Spinal cord (tissue), 10 donors: Measurements from ENCODE around the gene UBTF. TPM values are rescaled to one million over a fixed set of nuclear protein-coding genes. Genes with fewer than 3 reads are reported as not detected.

Experiments
- DNase-seq, 6 donors: peaks; one replicate each; pipeline versions ENCODE4 v3.0.0 to v3.0.0-alpha.2; 2013 to 2015; ENCODE audit warnings: low spot score in 6 of 6, low read depth in 4 of 6
- H3K27ac ChIP-seq: one replicate; pipeline ENCODE4 v1.5.1; 2013; ENCODE audit warnings: low read depth, low read length, control low read depth
- H3K27me3 ChIP-seq: one replicate; pipeline ENCODE4 v1.6.1; 2013; ENCODE audit warnings: low read length; ENCODE audit not compliant: control insufficient read depth, insufficient read depth
- H3K36me3 ChIP-seq: one replicate; pipeline ENCODE4 v1.6.1; 2013; ENCODE audit warnings: low read length; ENCODE audit not compliant: control insufficient read depth, insufficient read depth
- H3K4me1 ChIP-seq: one replicate; pipeline ENCODE4 v1.6.1; 2013; ENCODE audit warnings: low read length; ENCODE audit not compliant: control insufficient read depth, insufficient read depth
- H3K4me3 ChIP-seq: one replicate; pipeline ENCODE4 v1.5.1; 2013; ENCODE audit warnings: low read depth, low read length, control low read depth
- H3K9me3 ChIP-seq: one replicate; pipeline ENCODE4 v1.6.1; 2013; ENCODE audit warnings: low read length; ENCODE audit not compliant: control insufficient read depth, insufficient read depth
- WGBS: methylation state at CpG from one replicate; pipeline ENCODE4 v1.1.5; 2013; ENCODE audit warnings: missing lambda C conversion rate; ENCODE audit not compliant: insufficient coverage; 5-methylcytosine and 5-hydroxymethylcytosine counted together
- polyA plus RNA-seq, 2 donors: library from polyadenylated mRNA; unstranded; fragments of 120-200 nt; gene quantifications; one replicate each; pipeline ENCODE4 v1.2.1, GENCODE V29; 2013; ENCODE audit not compliant: insufficient read length in 2 of 2
- small RNA-seq: library from RNA; depleted of rRNA; stranded (forward); fragments of <200 nt; gene quantifications from one replicate; pipeline ENCODE3, GENCODE V24; 2014; ENCODE audit warnings: low replicate concordance
- total RNA-seq, 2 donors: library from RNA; depleted of rRNA in 1 of 2; stranded (reverse); fragments of 120-200 nt in 1 of 2; fragments of >200 nt in 1 of 2; gene quantifications; one replicate each; pipeline versions ENCODE4 v1.2.3 to v1.2.4, GENCODE V29; 2013 to 2014
- donor health status: healthy.

The UBTF gene
- total and polyA plus RNA-seq, 4 donors: 48.6 to 127 (median 112) TPM

- 88% methylated on average over 2 of the region's 2 CpGs for WGBS
- peaks cover 4% of the 10 kb centered on the region for H3K36me3 ChIP-seq
- no peak overlapping the region for H3K4me3 ChIP-seq
- H3K4me1 ChIP-seq: no peaks in the 10 kb centered on the region
- DNase-seq: no peak
- no peaks in the 10 kb centered on the region for H3K9me3 ChIP-seq
- no peak overlapping the region for H3K27ac ChIP-seq
- H3K27me3 ChIP-seq: no peaks in the 10 kb centered on the region
These were observed 64.0 kb downstream of the UBTF start for GRCh38 chr17:44155488-44155887.

Small RNAs within 50 kb of the gene (small RNA-seq; reads per million reads assigned to genes)
- gene MIR6782: not detected

Other genes starting within 250 kb of the UBTF start
- gene NAGS, start 215.1 kb downstream of the UBTF start, total RNA-seq: 1 to 10 TPM; 1.6 to 3.5 TPM
- gene NAGS, start 215.1 kb downstream of the UBTF start, polyA plus RNA-seq: 1 to 10 TPM; 1.4 to 2.0 TPM
- 10 to 100 TPM; 26.4 to 47.4 TPM for gene TMEM101, start 204.7 kb downstream of the UBTF start, total RNA-seq
- gene TMEM101, start 204.7 kb downstream of the UBTF start, polyA plus RNA-seq: 10 to 100 TPM; 21.1 to 29.7 TPM
- gene LSM12, start 153.0 kb downstream of the UBTF start, total RNA-seq: 10 to 100 TPM; 22.2 to 24.4 TPM
- 10 to 100 TPM; 41.8 to 48.0 TPM for gene LSM12, start 153.0 kb downstream of the UBTF start, polyA plus RNA-seq
- gene G6PC3, start 148.9 kb downstream of the UBTF start, total RNA-seq: 10 to 100 TPM; 31.0 to 56.9 TPM
- gene G6PC3, start 148.9 kb downstream of the UBTF start, polyA plus RNA-seq: 100 to 1,000 TPM; 125 to 128 TPM
- gene HDAC5, start 96.0 kb downstream of the UBTF start, total RNA-seq: 10 to 100 TPM; 32.1 to 43.7 TPM
- 10 to 100 TPM; 64.2 to 68.8 TPM for gene HDAC5, start 96.0 kb downstream of the UBTF start, polyA plus RNA-seq
- 1 to 10 TPM in 1 of 2 donors, under 1 TPM in 1; 0.79 to 2.3 TPM for gene HROB, start 77.7 kb downstream of the UBTF start, total RNA-seq
- 1 to 10 TPM; 3.1 to 4.8 TPM for gene HROB, start 77.7 kb downstream of the UBTF start, polyA plus RNA-seq
- under 1 TPM in 1 of 2 donors, not detected in 1; 0.11 TPM for gene ASB16, start 49.0 kb downstream of the UBTF start, total RNA-seq
- gene ASB16, start 49.0 kb downstream of the UBTF start, polyA plus RNA-seq: 1 to 10 TPM; 1.4 to 3.1 TPM
- gene TMUB2, start 32.7 kb downstream of the UBTF start, total RNA-seq: 10 to 100 TPM; 27.2 to 39.8 TPM
- gene TMUB2, start 32.7 kb downstream of the UBTF start, polyA plus RNA-seq: 10 to 100 TPM; 40.8 to 54.8 TPM
- 10 to 100 TPM; 41.9 to 47.4 TPM for gene ATXN7L3, start 19.8 kb downstream of the UBTF start, total RNA-seq
- 100 to 1,000 TPM; 109 to 118 TPM for gene ATXN7L3, start 19.8 kb downstream of the UBTF start, polyA plus RNA-seq
- gene SLC4A1, start 48.5 kb upstream of the UBTF start, total RNA-seq: 10 to 100 TPM; 13.7 to 34.6 TPM
- gene SLC4A1, start 48.5 kb upstream of the UBTF start, polyA plus RNA-seq: 1 to 10 TPM; 3.9 to 4.1 TPM
- gene RUNDC3A, start 88.9 kb upstream of the UBTF start, total RNA-seq: 10 to 100 TPM; 44.0 to 54.4 TPM
- gene RUNDC3A, start 88.9 kb upstream of the UBTF start, polyA plus RNA-seq: 100 to 1,000 TPM; 169 to 173 TPM
- gene SLC25A39, start 105.1 kb upstream of the UBTF start, total RNA-seq: 10 to 100 TPM; 59.9 to 84.8 TPM
- 100 to 1,000 TPM; 120 to 128 TPM for gene SLC25A39, start 105.1 kb upstream of the UBTF start, polyA plus RNA-seq
- gene GRN, start 125.6 kb upstream of the UBTF start, total RNA-seq: 100 to 1,000 TPM; 106 to 146 TPM
- gene GRN, start 125.6 kb upstream of the UBTF start, polyA plus RNA-seq: 100 to 1,000 TPM; 119 to 146 TPM
- gene FAM171A2, start 144.2 kb upstream of the UBTF start, total RNA-seq: 10 to 100 TPM; 12.1 to 41.6 TPM
- gene FAM171A2, start 144.2 kb upstream of the UBTF start, polyA plus RNA-seq: 100 to 1,000 TPM; 110 to 120 TPM
- gene ITGA2B, start 170.0 kb upstream of the UBTF start, total RNA-seq: 1 to 10 TPM; 5.4 to 5.6 TPM
- 10 to 100 TPM in 1 of 2 donors, 1 to 10 TPM in 1; 3.9 to 10.2 TPM for gene ITGA2B, start 170.0 kb upstream of the UBTF start, polyA plus RNA-seq